HepG2 (cell line): ENCODE data around the gene BLID. TPM values are rescaled to one million over a fixed set of nuclear protein-coding genes. Genes with fewer than 3 reads are reported as not detected.

Experiments
- ATAC-seq: fragments of 200-7000 bp; cut with Tn5 transposase; 3 replicates; pipeline ENCODE4 v1.9.1; 2020; ENCODE audit warnings: mild to moderate bottlenecking, moderate library complexity
- BruUV-seq: library from RNA; stranded (reverse); fragments of 400-500 nt; replicated peaks from 2 replicates; lab custom pipeline; 2021; lab: Mats Ljungman, UMichigan
- CTCF ChIA-PET: fragments of 300-600 bp; formaldehyde crosslinking; extraction: SDS; loops from one replicate; lab custom pipeline; 2021; ENCODE audit warnings: low total read pairs, inconsistent platforms, low intra/inter-chr PET ratio; lab: Yijun Ruan, JAX
- POLR2A ChIA-PET: fragments of 350-600 bp; sonication (Branson Sonifier 250); formaldehyde crosslinking; loops from one replicate; lab custom pipeline; 2020; ENCODE audit warnings: antibody characterized with exemption, inconsistent platforms; lab: Yijun Ruan, JAX
- DNase-seq: peaks from one replicate; pipeline ENCODE4 v3.0.0-alpha.2; 2015; ENCODE audit warnings: low spot score
- FAIRE-seq: peaks from 3 replicates; lab custom pipeline; 2011; peaks lifted over from hg19 to GRCh38; lab: Jason Lieb, UNC
- H2AFZ ChIP-seq: one replicate; pipeline ENCODE4 v1.6.1; 2011; ENCODE audit warnings: low read length, inconsistent platforms
- H3K27ac ChIP-seq: fragments of 300-600 bp; 3 replicates; pipeline ENCODE4 v1.8.0; 2011; ENCODE audit warnings: mixed run types, mild to moderate bottlenecking, mixed read lengths, low read length, inconsistent platforms; ENCODE audit not compliant: insufficient read depth; ENCODE audit errors: extremely low read length
- H3K27me3 ChIP-seq, 2 experiments: fragments of 200-600 bp in 1 of 2; 2 replicates in 1 of 2; 3 replicates in 1 of 2; pipeline versions ENCODE4 v1.6.0 to v1.8.0; 2011; ENCODE audit warnings: low read length in 2 of 2, mild to moderate bottlenecking in 2 of 2, moderate library complexity in 2 of 2, inconsistent platforms in 1 of 2; ENCODE audit not compliant: insufficient read depth in 2 of 2, control insufficient read depth in 1 of 2
- H3K36me3 ChIP-seq, 2 experiments: fragments of 200-600 bp in 1 of 2; replicated peaks in 1 of 2; 2 replicates in 1 of 2; 3 replicates in 1 of 2; pipeline versions ENCODE4 v1.5.1 to v1.8.0; 2011; ENCODE audit warnings: low read length in 2 of 2, inconsistent platforms in 1 of 2; ENCODE audit not compliant: insufficient read depth in 2 of 2, control insufficient read depth in 1 of 2
- H3K4me1 ChIP-seq: 2 replicates; pipeline ENCODE4 v1.5.1; 2012; ENCODE audit warnings: low read length, inconsistent platforms; ENCODE audit not compliant: insufficient read depth
- H3K4me2 ChIP-seq: 2 replicates; pipeline ENCODE4 v1.6.0; 2011; ENCODE audit warnings: low read depth, low read length, inconsistent platforms
- H3K4me3 ChIP-seq, 3 experiments: fragments of 200-600 bp in 1 of 3; sonication (generic), shearing (Covaris generic) in 1 of 3; replicated peaks in 1 of 3; 2 replicates each; pipeline ENCODE4 v1.5.1; 2011 to 2016; ENCODE audit warnings: low read length in 3 of 3, inconsistent platforms in 2 of 3, low read depth in 2 of 3, mild to moderate bottlenecking in 2 of 3, control low read depth in 1 of 3, mixed read lengths in 1 of 3; ENCODE audit not compliant: insufficient read depth in 1 of 3
- H3K79me2 ChIP-seq: one replicate; pipeline ENCODE4 v1.6.1; 2011; ENCODE audit warnings: low read length, inconsistent platforms; ENCODE audit not compliant: insufficient read depth
- H3K9ac ChIP-seq: 2 replicates; pipeline ENCODE4 v1.6.0; 2011; ENCODE audit warnings: mild to moderate bottlenecking, low read depth, low read length, inconsistent platforms; ENCODE audit not compliant: insufficient read depth
- H3K9me3 ChIP-seq: 2 replicates; pipeline ENCODE4 v1.5.1; 2012; ENCODE audit warnings: mild to moderate bottlenecking, low read length
- H4K20me1 ChIP-seq: 2 replicates; pipeline ENCODE4 v1.6.0; 2011; ENCODE audit warnings: inconsistent platforms, mild to moderate bottlenecking, low read length, moderate library complexity; ENCODE audit not compliant: insufficient read depth
- ETV6 ChIP-seq: sonication (generic); formaldehyde crosslinking; conservative IDR thresholded peaks from 2 replicates; pipeline ENCODE4 v1.4.0; 2020; ENCODE audit warnings: missing genetic modification reagents
- IRF2 ChIP-seq: IDR thresholded peaks from 2 replicates; pipeline ENCODE4 v1.6.1; 2018; ENCODE audit warnings: missing genetic modification reagents, missing compliant biosample characterization
- KLF12 ChIP-seq: sonication (generic); formaldehyde crosslinking; IDR thresholded peaks from 2 replicates; pipeline ENCODE4 v1.4.0; 2020; ENCODE audit warnings: missing genetic modification reagents, borderline replicate concordance
- NFE2L1 ChIP-seq: sonication (generic); formaldehyde crosslinking; IDR thresholded peaks from 2 replicates; pipeline ENCODE4 v1.4.0; 2020; ENCODE audit warnings: missing genetic modification reagents, mild to moderate bottlenecking, borderline replicate concordance
- STAG1 ChIP-seq: sonication (generic); formaldehyde crosslinking; IDR thresholded peaks from 2 replicates; pipeline ENCODE4 v1.4.0; 2020; ENCODE audit warnings: missing genetic modification reagents
- ZFP41 ChIP-seq: sonication (generic); formaldehyde crosslinking; IDR thresholded peaks from 2 replicates; pipeline ENCODE4 v1.4.0; 2020; ENCODE audit warnings: mild to moderate bottlenecking, missing genetic modification reagents, borderline replicate concordance
- WGBS: methylation state at CpG from one replicate; pipeline ENCODE4 v1.1.6; 2017; ENCODE audit warnings: low lambda C conversion rate; 5-methylcytosine and 5-hydroxymethylcytosine counted together
- in situ Hi-C: cut with HindIII; loops from 2 replicates; pipeline ENCODE4 v1.10.0; 2017; ENCODE audit warnings: low pct_unique_long_range_greater_than_20kb; ENCODE audit not compliant: extremely low pct_ligation_motif_present
- intact Hi-C: fragments of 100-400 bp; cut with micrococcal nuclease; formaldehyde crosslinking; loops from one replicate; pipeline ENCODE4 v1.10.0; 2022; ENCODE audit not compliant: unreplicated experiment
- polyA plus RNA-seq, 8 experiments: library from polyadenylated mRNA; depleted of rRNA in 3 of 8; stranded (reverse) in 7 of 8; unstranded in 1 of 8; fragments of >200 nt; fragmentation: Illumina TruSeq in 4 of 8; extraction: Trizol in 4 of 8; gene quantifications; 2 replicates each; pipeline versions ENCODE4 v1.2.1 to v1.2.3, GENCODE V29; 2011 to 2016; ENCODE audit warnings: low read depth in 4 of 8, missing spikeins in 1 of 8, mixed read lengths in 1 of 8; ENCODE audit not compliant: insufficient read depth in 1 of 8
- total RNA-seq, 5 experiments: library from RNA; depleted of rRNA; stranded (reverse); fragments of >200 nt; fragmentation: Illumina TruSeq; extraction: Trizol; gene quantifications; 2 replicates each; pipeline ENCODE4 v1.2.3, GENCODE V29; 2016; ENCODE audit warnings: low read depth in 1 of 5
- TF ChIP-seq, protein P1 (sequence below): sonication (generic); formaldehyde crosslinking; IDR thresholded peaks from 2 replicates; pipeline ENCODE4 v1.5.0; 2020; ENCODE audit warnings: mild to moderate bottlenecking, missing genetic modification reagents, moderate library complexity

BLID gene
- total and polyA plus RNA-seq, 2 of the 13 experiments (the other 11 are each of a cell fraction or from before 2014, with no cell fraction given) = not detected

DNA sequence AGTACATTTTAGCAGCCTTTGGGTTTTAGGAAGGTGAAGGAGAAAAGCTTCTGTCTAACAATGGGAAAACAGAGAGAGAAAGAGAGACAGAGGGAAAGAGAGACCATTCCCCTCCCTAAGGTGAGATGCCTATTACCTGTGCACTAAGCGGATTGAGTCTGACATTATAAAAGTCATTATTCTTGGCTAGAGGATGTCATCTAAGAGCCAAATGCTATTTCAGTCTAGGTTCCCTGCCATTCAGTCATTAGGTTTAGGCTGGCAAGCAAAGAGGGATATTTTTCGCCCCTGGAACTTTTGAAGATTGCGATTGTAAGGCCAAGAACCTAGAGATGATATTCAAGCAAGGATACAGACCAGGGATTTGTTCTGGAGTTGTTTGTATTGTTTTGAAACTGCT lies 7.2 kb downstream of the BLID start:
- no TSS peak for BruUV-seq

DNA sequence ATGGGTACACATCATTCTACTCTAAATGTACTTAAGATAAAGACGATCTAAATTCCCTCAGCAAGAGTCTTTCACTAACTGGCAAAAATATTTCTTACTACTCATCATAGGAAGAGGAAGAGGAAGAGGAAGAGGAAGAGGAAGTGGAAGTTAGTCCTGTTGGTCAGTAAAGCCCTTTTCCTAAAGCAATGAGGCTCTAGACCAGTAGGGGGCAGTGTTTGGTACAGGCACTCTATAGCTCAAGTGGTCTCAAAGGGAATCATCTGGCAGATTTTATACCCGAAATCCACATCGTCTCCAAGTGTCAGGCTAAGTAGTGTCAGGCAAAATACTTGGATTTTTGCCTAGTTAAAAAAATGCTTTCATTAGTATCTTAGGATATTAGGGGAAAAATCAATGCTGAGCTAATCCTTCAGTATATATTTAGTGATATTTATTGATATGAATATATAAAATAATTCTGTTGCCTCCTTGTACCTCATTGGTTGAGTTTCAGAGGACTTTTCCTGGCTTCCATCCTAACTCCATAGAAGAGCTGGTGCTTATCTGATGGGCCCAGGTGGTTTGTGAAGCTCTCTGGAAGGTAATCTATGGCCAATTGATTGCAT lies 7.7 kb downstream of the BLID start:
- POLR2A ChIA-PET = no interaction called here
- no peak for TF ChIP-seq NFE2L1 (CRISPR knock-in tag)
- no peak for TF ChIP-seq KLF12 (CRISPR knock-in tag)
- TF ChIP-seq ETV6 (CRISPR knock-in tag) = 0 out of 2 replicates have a peak, but pooled peaks have one; percentile 68
- peak; percentile 28; the same call in 1 of the 2 replicates for TF ChIP-seq STAG1 (CRISPR knock-in tag)
- TF ChIP-seq, protein P1, sequence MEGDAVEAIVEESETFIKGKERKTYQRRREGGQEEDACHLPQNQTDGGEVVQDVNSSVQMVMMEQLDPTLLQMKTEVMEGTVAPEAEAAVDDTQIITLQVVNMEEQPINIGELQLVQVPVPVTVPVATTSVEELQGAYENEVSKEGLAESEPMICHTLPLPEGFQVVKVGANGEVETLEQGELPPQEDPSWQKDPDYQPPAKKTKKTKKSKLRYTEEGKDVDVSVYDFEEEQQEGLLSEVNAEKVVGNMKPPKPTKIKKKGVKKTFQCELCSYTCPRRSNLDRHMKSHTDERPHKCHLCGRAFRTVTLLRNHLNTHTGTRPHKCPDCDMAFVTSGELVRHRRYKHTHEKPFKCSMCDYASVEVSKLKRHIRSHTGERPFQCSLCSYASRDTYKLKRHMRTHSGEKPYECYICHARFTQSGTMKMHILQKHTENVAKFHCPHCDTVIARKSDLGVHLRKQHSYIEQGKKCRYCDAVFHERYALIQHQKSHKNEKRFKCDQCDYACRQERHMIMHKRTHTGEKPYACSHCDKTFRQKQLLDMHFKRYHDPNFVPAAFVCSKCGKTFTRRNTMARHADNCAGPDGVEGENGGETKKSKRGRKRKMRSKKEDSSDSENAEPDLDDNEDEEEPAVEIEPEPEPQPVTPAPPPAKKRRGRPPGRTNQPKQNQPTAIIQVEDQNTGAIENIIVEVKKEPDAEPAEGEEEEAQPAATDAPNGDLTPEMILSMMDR (CRISPR knock-in tag) = peak; percentile 47
- TF ChIP-seq ZFP41 (CRISPR knock-in tag) = no peak
- Histone ChIP-seq H3K36me3 (no peaks in the 10 kb centered on the region), H3K4me1 (no peaks in the 10 kb centered on the region), H3K9me3 (no peaks in the 10 kb centered on the region), H2AFZ (no peak overlapping the region), H3K27ac (no peak overlapping the region), H3K27me3 (no peaks in the 10 kb centered on the region), H3K4me3 (no peak overlapping the region), H4K20me1 (no peaks in the 10 kb centered on the region), H3K4me2 (no peak overlapping the region), H3K79me2 (no peaks in the 10 kb centered on the region), H3K9ac (no peak overlapping the region)
- FAIRE-seq (peak; percentile 28), DNase-seq (peak; percentile 29), ATAC-seq (peak; percentile 37; the same call in 1 of the 3 replicates)
- BruUV-seq = no TSS peak
- CTCF ChIA-PET = no interaction called here
- in situ Hi-C loops = no loop called here
- WGBS = 10% methylated on average over 3 of the region's 3 CpGs
- intact Hi-C loops = loop anchor here (2.0 to 10.0 kb wide), 2 partner anchors 95 to 233 kb away; no protein-coding TSS in a partner anchor

More for the DNA sequence above, 7.2 kb downstream of the BLID start:
- Histone ChIP-seq H3K9me3 (no peaks in the 10 kb centered on the region), H3K4me2 (no peak overlapping the region), H3K79me2 (no peaks in the 10 kb centered on the region), H3K9ac (no peak overlapping the region), H4K20me1 (no peaks in the 10 kb centered on the region), H3K4me1 (no peaks in the 10 kb centered on the region), H3K36me3 (no peaks in the 10 kb centered on the region), H3K27ac (no peak overlapping the region), H3K27me3 (no peaks in the 10 kb centered on the region), H2AFZ (no peak overlapping the region), H3K4me3 (no peak overlapping the region)
- no peak for ATAC-seq
- in situ Hi-C loops (no loop called here), intact Hi-C loops (loop anchor here (2.0 to 10.0 kb wide), 2 partner anchors 94 to 234 kb away; no protein-coding TSS in a partner anchor)
- no peak for DNase-seq
- CTCF ChIA-PET = no interaction called here
- TF ChIP-seq IRF2 (CRISPR knock-in tag) = no peak
- WGBS = 72% methylated on average over 3 of the region's 3 CpGs
- POLR2A ChIA-PET = no interaction called here
- FAIRE-seq = no peak
